ENCODE data around the gene THSD4.

THSD4 gene

DNA sequence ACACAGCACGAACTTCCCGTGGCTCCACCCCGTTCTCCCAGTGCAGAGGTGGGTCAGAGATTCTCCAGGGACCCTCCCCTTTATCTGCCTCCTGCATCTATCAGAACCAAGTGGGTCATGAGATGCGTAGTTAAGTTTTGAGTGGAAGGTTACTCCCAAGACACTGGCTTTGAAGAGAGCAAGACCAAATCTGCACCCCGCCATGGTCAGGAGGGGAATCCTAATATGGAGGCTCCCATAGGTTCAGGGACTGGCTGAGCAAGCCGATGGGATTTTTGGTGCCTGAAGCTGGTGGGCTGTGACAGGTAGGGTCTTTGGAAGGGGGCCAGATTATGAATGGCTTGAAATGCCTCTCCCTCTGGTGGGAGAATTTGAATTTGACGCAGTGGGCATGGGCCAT is 488.1 kb downstream of the THSD4 start:
- no peak for DNase-seq

DNA sequence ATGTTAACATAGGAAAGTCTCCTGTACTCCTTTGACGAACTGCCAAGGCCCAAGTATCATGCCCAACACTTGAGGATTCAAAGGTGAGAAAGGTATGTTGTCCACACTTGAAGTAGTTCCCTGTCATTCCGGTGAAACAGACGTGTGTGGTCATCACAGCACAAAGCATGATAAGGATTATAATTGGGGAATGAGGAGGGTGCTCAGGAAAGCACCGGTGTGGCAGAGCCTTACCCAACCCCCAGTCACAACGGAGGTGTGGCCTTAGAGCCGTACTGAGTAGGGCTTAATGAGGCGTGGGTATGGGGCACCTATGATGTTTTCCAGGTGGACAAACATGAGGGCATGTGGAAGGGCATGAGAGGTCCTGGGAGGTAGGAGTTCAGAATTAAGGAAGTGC is 492.1 kb downstream of the THSD4 start:
- no peak for DNase-seq

DNA sequence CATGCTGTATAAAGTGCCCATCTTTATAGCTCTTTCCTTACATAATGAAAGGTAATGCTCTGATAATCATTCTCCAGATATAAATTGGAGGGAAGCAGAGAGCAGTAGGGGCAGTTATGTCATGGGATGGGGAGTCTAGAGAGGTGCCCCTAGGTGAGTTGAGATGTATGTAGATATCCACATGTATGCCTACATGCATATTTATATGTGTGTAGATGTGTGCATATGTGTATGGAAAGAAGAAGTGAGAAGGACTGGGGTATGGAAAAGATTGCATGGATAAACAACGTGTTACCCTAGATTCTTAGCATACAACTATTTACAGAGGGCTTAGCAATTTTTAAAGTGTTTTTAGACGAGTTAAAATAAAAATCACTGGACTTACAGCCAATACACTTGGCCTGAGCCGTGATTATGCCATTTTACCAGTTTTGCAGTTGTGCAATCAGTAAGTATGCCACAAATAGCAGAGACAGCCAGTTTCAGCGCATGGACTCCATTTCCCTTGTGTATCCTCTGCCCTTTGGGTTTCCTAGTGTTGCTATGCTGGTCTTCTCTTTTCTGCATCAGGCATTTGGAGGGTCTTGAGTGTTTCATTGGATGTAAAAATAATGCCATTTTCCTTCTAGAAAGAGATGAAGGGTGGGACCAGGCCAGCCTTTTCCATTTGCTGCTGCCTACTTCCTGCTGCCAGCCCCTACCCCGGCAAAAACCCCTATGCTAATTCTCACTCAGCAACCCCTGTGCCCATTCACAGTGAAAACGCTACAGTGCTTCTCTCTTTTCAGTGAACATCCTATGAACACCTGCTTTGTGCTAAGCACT is 495.7 kb downstream of the THSD4 start:
- no peak for DNase-seq

DNA sequence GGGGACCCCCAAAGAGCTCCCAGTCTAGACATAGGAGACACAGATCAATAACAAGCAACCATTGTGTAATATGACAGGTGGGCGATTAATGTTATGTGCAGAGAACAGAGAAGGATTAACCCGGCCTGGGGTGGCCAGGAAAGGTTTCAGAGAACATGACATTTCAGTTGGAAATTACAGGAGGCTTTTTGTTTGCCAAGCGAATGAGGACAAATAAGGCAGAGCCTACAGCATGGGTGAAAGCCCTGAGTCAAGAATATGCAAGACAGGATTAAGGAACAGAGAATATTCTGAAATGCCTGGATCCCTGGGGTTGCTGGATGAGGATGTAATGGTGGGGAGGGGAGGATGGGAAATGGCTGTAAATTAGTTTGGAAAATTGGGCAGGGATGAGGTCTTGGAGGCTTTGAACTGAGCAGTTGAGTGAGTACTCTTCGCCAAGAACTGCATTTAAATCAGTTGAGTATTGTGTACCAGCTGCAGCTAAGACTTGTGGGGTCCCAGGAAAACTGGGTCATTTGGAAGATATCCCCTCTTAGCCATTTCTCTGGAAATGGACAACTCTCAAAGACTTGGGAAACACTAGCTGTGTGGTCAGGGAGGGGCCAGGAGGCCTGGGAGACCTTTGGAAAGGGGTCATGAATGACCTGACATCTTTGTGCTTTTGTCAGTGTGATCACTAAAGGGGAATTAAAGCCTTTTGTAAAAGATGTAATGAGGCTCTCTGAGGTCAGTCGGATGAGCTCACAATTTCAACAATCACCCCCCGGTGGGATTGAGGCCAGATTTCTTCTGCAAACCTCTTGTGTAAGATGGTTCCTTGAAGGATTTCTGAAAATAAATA is 496.5 kb downstream of the THSD4 start:
- no peak for DNase-seq

DNA sequence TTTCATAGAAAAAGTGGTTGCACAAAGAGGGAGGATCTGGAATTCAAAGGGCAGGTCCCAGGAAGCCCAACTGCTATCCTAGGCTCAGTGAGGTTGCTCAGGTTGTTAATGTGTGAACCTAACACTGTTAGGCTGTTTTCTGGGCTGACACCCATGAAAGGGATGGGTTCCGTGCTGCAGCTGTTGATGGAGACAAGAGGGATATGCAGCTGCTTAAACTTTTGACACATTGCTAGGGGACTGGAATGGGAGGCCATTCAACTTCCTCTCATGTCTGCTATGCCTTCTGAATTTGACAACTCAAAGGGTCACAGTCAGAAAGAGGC is 497.1 kb downstream of the THSD4 start:
- DNase-seq, result no peak

DNA sequence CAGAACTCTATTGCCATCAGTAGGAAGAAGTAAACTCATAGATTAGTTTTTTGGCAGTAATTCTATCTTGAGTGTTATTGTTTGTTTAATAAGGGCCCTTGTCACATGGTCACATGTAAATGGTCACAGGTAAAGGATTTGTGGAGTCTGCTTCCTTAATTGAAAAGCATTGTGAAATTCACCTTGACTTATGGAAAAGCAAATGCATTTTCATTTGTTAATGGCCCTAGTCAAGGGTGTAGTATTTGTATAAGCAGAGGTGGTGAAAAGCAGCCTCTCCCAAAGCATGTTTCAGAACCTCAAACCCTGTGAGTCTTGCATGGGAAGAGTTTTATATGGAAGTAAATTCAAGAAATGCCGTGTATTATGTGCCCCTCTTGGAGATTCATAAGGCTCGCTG is 497.6 kb downstream of the THSD4 start:
- DNase-seq, result no peak

DNA sequence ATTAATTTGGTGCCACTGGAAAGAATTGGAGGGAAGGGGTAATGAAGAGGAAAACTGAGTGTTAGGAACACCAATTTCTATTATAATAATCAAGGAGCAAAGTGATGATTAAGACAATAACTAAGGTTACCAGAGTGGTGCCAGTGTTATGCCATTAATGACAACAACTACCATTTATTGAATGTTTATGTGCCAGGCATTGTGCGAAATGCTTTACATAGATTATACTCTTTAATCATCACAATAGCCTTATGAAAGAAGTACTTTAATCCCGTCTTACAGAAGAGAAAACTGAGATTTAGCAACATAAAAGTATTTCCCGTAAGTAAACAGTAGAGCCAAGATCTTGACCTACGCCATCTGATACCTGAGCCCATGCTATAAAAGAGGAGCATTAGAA is 507.8 kb downstream of the THSD4 start:
- DNase-seq, result no peak

DNA sequence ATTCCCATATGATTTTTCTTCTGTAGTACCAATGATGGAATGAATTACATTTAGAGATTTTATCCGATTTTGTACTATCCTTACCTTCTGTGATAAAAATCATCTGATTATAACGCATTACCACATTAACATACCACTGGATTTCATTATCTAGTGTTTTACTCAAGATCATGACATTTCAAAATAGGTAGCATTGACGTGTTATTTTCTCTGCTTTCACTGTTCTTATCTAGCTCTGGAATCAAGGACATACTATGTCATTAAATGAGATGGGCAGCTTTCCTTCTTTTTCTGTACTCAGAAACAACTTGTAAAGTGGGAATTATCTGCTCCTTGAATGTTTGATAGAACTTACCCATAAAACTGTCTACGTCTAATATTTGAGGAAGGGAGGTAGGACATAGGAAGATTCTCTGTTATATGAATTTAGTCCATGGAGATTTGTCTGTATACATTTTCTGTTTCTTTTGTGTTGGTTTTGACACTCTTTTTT is 511.4 kb downstream of the THSD4 start:
- DNase-seq, result no peak

DNA sequence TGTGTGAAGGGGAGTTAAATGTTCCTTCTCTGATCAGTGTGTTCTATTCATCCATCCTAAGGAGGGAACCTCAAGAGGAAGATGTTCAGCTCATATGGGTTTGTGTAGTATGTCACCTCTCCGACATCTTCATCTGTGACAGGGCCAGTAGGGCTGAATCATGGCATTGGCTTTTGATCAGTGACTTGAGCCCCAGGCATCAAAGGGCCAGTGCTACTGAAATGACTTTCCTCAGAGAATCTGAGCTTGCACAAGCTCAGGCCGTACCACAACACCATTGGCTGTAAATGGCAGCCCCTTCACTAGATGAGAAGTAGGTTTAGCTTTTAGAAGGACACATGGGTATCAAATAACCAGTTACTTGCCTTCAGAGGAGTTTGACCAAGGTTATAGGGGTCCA is 511.9 kb downstream of the THSD4 start:
- DNase-seq, result no peak

DNA sequence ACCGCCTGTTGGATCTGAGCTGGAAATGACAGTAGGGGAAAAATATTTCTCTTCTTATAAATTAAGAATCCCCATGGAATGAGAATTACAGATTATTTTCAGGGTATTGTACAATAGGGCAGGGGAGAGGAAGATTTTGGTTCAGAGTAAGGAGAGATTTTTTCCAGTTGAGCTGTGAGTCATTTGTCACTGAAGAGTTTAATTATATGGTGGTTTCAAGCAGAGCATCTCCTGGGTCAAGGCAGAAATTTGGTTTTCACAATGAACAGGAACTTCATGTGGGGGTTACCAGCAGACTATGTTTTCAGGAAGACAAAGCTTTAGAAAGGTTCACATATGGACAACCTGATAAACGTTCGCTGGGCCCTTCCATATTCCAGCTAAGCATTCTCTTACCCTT is 512.3 kb downstream of the THSD4 start:
- DNase-seq, result no peak

DNA sequence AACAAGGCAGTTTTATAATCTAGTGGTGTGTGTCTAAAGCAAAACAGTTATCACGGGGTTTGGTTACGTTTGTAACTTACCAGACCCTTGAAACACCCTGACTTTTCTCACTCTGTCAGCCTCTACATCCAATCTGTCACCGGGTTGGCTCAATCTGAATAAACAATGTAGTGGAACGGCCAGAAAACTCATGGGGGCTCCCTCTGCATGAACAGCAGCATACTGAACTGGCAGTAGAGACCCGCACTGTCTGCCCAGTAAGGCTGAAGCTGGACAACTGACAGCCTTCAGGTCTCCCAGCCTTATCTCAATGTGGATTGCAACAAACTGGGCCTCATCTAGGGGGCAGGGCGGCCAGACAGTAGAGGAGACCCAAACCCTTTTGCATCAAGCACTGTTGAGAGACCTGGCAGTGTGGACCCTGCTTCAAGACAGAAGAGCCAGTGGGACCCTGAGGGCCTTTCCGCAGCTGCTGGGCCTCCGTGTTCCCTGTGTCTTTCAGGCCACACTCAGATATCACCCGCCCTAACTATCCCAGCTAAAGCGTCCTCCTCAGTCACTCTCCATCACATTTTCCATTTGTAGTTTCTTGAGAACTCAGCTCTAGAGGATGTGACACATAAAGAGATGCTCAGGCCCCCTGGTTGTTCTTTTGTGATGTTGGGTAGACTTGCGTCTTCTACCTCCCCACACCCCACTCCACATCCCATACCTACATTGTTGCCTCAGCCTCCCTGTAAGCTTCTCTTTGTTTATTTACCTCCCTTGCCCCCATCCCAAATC is 513.9 kb downstream of the THSD4 start:
- no peak for DNase-seq

DNA sequence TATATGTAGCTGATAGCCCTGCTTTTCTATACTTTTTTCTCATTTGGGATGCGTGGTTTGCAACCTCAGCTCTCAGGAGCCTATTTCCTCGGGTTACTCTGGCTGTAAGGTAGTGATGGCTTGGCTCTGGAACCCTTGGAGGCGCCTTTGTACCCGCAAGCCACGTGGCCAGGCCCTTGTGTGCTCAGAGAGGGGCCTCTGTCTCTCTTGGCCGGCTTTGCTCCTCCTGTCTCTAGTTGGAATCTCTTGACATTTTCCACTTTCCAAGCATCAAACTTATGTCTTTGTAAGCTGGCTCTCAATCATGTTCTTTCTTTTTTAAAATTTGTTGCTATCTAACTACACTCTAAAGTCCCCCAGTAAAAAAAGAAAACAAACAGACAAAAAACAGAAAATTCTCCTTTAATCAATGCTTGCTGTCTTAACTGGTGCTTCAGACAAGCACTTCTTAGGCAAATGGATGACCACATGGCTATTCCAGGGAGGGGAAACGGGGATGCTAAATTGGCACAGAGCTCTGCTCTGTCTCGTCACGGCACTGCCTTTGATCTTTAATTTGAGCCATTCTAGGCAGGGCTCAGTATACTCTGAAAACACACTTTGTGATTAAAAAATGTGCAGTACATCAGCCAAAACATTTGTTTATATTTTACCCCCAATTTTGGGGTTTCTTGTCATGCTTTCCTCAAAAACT is 514.7 kb downstream of the THSD4 start:
- DNase-seq, result no peak

DNA sequence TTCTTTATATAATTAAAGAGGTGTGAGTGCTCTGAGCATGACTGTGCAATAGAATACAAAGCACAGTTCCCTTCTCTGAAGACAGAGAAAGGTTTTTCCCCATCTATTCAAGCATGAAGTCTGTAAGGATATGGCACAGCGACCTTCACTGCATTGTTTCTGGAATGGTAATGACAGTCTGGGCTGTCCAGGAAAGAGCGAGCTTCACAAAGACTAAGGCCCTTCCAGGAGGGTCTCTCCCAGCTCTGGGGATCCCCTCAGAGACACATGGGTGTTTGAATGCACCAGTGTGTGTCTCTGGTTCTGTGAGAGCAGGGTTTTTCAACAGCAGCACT is 515.2 kb downstream of the THSD4 start:
- no peak for DNase-seq

DNA sequence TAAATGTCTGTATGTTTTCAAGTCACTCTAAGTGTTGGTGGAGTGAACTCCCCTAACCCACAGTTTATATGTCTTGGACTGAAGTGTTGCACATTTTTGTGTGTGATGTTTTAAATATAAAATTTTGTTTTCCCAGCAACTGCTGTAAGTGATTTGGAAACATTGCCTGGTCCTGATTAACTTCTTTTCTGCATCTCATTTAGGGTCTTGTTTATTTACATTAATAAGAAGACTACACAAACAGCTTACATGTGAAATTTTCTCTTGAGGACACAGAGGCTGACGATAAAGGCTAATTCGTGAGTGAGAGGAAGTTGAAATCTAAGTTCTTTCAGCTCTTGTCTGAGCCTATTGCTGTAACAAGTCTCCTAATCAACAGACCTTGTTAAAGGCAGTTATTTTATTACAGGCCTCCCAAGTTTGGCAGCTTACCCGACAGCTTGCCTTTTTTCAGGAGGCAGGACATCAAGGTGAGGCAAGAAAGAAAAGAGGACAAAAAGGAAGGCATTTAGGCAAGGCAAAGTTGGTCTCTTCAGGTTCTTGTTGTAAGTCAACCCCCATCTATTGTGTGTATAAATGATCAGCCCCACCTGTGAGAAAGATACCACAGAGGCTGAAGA is 517.4 kb downstream of the THSD4 start:
- no peak for DNase-seq

DNA sequence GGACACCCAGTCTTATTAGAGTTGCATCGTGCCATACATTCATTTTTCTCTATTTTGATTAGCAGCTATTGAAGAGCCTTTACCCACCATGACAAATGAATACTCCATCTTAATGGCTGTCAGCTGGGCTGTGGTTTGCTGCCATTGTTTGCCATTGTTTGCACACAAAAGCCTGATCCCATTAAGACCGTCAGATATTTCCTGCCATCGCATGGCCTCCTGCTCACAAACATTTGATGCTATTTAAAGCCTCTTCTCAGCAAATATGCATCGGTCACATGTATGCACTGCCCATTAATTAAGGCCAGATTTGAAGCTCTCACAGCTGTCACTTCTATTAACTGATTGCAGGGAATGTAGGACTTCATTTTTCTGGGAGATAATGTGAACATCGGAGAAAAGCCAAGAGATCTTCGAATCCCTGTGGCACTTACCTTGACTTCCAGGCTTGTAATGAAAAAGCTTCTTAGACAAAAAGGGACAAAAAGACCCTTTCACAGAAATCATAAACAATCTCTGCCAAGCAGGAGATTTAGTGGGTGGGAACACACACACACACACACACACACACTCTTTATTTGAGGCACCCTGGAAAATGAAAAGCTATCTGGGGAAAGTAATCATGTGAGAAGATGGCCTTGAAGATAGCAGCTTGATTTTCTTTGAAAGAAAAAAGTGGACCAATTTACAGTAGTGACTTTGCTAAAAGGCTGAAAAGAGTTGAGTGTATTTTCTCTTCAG is 519.7 kb downstream of the THSD4 start:
- no peak for DNase-seq

DNA sequence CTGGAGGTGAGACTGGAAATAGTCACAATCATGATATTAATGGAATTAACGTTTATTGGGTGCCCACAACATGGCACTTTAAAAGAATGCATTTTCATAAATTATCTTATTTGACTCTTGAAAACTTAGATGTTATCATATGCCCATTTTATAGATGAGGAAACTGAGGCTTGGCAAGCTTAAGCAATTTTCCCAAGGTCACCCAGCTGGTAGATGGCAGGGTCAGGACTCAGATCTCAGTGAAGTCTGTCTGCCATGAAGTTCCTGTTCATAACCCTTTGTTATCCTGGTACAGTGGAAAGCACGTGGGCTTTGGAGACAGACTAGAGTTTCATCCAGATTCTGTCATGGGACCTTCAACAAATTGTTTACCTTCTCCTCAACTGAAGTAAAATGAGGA is 520.5 kb downstream of the THSD4 start:
- DNase-seq, result no peak

DNA sequence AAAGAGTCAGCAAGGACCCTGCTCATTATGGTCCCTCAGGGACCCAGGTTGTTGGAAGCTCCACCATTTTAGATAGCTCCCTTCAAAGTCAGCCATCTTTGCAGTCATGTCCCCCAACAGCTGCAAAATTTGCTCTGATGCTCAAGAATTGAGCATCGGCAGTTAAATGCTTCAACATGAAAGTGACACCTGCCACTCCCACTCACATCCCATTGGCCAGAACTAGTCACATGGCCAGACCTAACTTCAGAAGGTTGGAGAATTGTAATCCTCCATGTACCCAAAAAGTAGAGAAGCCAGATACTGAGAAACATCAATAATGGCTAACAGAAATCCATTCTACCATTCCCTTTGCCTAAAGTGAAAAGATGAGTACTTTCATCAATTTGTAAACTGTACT is 523.6 kb downstream of the THSD4 start:
- no peak for DNase-seq

DNA sequence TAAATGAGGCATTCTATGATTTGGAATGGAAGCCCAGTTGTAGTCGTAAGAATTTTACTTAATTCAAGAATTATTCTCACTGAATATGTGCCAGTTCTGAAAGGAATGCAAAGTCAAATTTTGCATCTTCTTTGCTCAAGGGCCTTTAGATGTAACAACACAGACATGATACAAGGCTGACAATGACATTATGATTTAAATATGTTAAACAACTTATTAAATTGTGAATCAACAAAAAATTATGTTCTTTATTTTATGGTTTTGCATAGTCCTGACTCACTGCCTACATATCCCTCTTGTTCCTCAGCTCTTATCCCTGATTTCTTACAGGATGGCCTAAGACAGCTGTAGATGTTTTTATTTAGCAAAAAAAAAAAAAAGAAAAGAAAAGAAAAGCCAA is 524.2 kb downstream of the THSD4 start:
- no peak for DNase-seq

DNA sequence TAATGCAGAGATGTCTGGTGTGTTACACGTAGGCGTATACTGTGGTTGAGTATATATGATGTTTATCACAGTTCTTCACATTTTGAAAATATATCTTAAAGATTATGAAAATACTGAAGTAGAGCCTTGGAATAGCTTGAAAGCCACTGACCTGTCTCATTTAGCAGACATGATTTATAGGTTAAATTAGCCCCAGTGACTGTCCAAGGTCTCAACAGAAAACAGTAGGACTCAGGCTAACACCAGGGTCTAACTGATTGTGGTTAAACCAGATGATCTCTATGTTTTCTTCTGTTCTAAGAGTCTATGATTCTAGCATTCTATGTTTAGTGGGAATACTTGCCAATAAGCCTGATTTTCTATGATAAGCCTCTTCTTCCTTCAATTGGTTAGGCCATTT is 528.6 kb downstream of the THSD4 start:
- no peak for DNase-seq

DNA sequence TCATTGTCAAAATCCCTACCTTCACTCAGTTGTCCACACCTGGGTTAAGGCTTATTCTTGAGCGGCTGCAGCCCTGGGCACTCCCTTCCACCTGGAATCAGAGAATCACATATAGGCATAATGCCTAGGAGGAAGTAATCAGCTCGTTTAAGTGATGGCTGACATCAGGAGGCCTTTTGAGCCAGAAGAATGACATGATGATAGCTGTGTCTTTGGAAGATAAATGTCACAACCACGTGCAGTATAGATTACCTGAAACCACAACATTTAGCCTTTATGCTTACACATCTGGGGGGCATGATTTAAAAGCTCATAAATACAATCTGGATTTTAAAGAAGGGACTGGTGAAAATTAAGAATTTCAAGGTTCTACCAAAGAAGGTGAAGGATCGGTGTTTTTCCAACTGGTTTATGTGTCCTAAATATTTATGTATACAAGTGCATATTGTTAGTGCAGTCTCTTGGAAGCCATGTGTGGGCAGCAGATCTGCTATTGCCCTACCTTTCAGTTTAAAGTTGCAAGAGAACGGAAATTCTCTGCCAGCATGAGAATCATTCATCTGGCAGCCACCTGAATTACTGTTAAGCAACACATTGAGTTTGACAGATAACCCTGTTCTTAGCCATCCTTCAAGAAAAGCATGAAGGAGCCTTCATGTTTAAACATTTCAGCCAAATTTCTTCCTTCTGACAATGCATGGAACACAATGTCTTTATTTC is 531.7 kb downstream of the THSD4 start:
- no peak for DNase-seq

DNA sequence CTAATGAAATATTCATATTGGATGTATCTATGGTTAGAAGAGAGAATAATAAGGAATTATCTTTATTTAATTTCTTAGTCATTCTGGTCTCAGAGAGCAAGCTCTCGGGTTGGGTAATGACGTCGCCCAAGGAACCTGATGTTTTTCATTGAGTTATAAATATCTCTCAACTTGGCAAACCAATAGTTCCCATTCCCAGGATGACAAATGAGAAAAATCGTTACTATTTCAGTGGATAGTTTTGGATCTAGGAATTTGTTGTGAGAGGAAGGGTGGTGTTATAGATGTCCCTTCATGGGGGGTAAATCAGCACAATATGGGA is 532.2 kb downstream of the THSD4 start:
- DNase-seq, result no peak
